ENCODE data around the gene MAGI2. TPM values are rescaled to one million over a fixed set of nuclear protein-coding genes. Genes with fewer than 3 reads are reported as not detected.

MAGI2 gene
- total and polyA plus RNA-seq, 2 experiments from 2014 or later = 10.4 to 26.4 TPM

DNA sequence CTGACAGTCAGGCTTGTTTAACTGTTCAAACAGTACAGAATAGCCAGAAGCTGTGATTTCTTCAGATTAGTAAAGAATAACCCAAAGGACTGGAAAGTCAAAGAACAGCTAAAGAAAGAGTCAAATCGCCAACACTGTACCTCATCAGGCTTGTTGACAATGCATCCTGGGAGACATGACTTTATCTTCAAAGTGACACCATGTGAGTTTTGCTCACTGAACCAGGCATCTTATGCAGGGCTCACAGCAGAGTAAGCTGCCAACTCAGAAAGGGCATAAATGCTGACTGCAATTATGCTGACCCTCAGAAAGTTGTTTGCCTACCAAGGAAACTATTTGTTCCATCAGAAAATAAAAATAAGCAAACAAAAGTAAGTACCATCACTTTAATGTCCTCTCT lies 96.4 kb downstream of the MAGI2 start:
- Histone ChIP-seq H3K36me3 (ENCODE audit: insufficient read depth) (no peaks in the 10 kb centered on the region), H3F3A (replicated peaks; ENCODE audit: low read depth) (no peaks in the 10 kb centered on the region), H3K9me2 (ENCODE audit: insufficient read depth) (no peaks in the 10 kb centered on the region), H3K27me3 (ENCODE audit: insufficient read depth) (no peaks in the 10 kb centered on the region), H2AFZ (no peak overlapping the region; the same call in 1 of the 2 replicates), H3K4me3 (no peak overlapping the region), H3K4me1 (ENCODE audit: insufficient read depth) (no peaks in the 10 kb centered on the region), H4K20me1 (replicated peaks; ENCODE audit: insufficient read depth) (no peaks in the 10 kb centered on the region), H3K4me2 (no peak overlapping the region), H3K79me2 (replicated peaks; ENCODE audit: insufficient read depth) (no peaks in the 10 kb centered on the region), H3K27ac (ENCODE audit: low read depth) (no peak overlapping the region)
- Mint-ChIP-seq H3K27ac (no peak overlapping the region), H3K4me3 (no peak overlapping the region), H3K4me1 (peaks cover 2% of the 10 kb centered on the region; the same call in 1 of the 3 replicates), H3K36me3 (ENCODE audit: low read depth) (no peaks in the 10 kb centered on the region), H3K9me3 (no peaks in the 10 kb centered on the region), H3K27me3 (ENCODE audit: insufficient read depth, low read depth, poor library complexity) (peaks cover 4% of the 10 kb centered on the region)
- no peak for DNase-seq (ENCODE audit: low spot score)
- TF ChIP-seq STAT1 (IDR thresholded peaks at IDR 0.05; ENCODE audit: unreplicated experiment) (no peak), EZH2phosphoT487 (IDR thresholded peaks at IDR 0.05; ENCODE audit: unreplicated experiment) (no peak), ZNF331 (CRISPR knock-in tag; IDR thresholded peaks at IDR 0.05; ENCODE audit: low read depth) (no peak), JUNB (IDR thresholded peaks at IDR 0.05; ENCODE audit: unreplicated experiment) (no peak), EZH2 (IDR thresholded peaks at IDR 0.05; ENCODE audit: low read depth, unreplicated experiment) (no peak), CREB1 (CRISPR knock-in tag; IDR thresholded peaks at IDR 0.05; ENCODE audit: low read depth) (no peak), ETS1 (IDR thresholded peaks at IDR 0.05) (no peak), REST (IDR thresholded peaks at IDR 0.05; ENCODE audit: unreplicated experiment) (no peak), NANOG (IDR thresholded peaks at IDR 0.05; ENCODE audit: borderline replicate concordance) (no peak)
- TF ChIP-seq, protein P1, sequence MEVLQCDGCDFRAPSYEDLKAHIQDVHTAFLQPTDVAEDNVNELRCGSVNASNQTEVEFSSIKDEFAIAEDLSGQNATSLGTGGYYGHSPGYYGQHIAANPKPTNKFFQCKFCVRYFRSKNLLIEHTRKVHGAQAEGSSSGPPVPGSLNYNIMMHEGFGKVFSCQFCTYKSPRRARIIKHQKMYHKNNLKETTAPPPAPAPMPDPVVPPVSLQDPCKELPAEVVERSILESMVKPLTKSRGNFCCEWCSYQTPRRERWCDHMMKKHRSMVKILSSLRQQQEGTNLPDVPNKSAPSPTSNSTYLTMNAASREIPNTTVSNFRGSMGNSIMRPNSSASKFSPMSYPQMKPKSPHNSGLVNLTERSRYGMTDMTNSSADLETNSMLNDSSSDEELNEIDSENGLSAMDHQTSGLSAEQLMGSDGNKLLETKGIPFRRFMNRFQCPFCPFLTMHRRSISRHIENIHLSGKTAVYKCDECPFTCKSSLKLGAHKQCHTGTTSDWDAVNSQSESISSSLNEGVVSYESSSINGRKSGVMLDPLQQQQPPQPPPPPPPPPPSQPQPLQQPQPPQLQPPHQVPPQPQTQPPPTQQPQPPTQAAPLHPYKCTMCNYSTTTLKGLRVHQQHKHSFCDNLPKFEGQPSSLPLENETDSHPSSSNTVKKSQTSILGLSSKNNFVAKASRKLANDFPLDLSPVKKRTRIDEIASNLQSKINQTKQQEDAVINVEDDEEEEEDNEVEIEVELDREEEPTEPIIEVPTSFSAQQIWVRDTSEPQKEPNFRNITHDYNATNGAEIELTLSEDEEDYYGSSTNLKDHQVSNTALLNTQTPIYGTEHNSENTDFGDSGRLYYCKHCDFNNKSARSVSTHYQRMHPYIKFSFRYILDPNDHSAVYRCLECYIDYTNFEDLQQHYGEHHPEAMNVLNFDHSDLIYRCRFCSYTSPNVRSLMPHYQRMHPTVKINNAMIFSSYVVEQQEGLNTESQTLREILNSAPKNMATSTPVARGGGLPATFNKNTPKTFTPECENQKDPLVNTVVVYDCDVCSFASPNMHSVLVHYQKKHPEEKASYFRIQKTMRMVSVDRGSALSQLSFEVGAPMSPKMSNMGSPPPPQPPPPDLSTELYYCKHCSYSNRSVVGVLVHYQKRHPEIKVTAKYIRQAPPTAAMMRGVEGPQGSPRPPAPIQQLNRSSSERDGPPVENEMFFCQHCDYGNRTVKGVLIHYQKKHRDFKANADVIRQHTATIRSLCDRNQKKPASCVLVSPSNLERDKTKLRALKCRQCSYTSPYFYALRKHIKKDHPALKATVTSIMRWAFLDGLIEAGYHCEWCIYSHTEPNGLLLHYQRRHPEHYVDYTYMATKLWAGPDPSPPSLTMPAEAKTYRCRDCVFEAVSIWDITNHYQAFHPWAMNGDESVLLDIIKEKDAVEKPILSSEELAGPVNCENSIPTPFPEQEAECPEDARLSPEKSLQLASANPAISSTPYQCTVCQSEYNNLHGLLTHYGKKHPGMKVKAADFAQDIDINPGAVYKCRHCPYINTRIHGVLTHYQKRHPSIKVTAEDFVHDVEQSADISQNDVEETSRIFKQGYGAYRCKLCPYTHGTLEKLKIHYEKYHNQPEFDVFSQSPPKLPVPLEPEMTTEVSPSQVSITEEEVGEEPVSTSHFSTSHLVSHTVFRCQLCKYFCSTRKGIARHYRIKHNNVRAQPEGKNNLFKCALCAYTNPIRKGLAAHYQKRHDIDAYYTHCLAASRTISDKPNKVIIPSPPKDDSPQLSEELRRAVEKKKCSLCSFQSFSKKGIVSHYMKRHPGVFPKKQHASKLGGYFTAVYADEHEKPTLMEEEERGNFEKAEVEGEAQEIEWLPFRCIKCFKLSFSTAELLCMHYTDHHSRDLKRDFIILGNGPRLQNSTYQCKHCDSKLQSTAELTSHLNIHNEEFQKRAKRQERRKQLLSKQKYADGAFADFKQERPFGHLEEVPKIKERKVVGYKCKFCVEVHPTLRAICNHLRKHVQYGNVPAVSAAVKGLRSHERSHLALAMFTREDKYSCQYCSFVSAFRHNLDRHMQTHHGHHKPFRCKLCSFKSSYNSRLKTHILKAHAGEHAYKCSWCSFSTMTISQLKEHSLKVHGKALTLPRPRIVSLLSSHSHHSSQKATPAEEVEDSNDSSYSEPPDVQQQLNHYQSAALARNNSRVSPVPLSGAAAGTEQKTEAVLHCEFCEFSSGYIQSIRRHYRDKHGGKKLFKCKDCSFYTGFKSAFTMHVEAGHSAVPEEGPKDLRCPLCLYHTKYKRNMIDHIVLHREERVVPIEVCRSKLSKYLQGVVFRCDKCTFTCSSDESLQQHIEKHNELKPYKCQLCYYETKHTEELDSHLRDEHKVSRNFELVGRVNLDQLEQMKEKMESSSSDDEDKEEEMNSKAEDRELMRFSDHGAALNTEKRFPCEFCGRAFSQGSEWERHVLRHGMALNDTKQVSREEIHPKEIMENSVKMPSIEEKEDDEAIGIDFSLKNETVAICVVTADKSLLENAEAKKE (CRISPR knock-in tag; IDR thresholded peaks at IDR 0.05) = no peak
- no peak for ATAC-seq
